ENCODE measurements around the gene ZDHHC1.

ZDHHC1 gene

DNA sequence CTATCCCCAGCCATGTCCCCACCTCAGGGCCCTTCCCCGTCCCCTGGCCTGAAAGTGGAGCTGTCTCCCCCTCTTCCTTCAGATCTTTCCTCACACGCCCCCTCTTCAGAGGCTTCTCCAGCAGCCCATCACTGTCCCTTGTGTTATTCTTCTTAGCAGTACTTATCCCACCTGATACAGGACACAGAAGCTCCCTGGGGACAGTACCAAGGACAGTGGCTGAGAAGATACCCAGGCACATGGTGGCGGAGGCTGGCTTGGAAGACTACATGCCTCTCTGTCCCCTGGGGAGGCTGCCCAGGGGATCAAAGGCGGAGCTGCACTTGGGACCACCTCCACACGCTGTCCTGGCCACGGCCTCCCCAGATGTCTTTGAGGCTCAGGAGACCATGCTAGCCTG, 38.6 kb upstream of the ZDHHC1 start:
- TF ChIP-seq, protein P1, sequence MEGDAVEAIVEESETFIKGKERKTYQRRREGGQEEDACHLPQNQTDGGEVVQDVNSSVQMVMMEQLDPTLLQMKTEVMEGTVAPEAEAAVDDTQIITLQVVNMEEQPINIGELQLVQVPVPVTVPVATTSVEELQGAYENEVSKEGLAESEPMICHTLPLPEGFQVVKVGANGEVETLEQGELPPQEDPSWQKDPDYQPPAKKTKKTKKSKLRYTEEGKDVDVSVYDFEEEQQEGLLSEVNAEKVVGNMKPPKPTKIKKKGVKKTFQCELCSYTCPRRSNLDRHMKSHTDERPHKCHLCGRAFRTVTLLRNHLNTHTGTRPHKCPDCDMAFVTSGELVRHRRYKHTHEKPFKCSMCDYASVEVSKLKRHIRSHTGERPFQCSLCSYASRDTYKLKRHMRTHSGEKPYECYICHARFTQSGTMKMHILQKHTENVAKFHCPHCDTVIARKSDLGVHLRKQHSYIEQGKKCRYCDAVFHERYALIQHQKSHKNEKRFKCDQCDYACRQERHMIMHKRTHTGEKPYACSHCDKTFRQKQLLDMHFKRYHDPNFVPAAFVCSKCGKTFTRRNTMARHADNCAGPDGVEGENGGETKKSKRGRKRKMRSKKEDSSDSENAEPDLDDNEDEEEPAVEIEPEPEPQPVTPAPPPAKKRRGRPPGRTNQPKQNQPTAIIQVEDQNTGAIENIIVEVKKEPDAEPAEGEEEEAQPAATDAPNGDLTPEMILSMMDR (IDR thresholded peaks at IDR 0.05; ENCODE audit: insufficient read depth, low read length) = no peak
- TF ChIP-seq, protein P2, sequence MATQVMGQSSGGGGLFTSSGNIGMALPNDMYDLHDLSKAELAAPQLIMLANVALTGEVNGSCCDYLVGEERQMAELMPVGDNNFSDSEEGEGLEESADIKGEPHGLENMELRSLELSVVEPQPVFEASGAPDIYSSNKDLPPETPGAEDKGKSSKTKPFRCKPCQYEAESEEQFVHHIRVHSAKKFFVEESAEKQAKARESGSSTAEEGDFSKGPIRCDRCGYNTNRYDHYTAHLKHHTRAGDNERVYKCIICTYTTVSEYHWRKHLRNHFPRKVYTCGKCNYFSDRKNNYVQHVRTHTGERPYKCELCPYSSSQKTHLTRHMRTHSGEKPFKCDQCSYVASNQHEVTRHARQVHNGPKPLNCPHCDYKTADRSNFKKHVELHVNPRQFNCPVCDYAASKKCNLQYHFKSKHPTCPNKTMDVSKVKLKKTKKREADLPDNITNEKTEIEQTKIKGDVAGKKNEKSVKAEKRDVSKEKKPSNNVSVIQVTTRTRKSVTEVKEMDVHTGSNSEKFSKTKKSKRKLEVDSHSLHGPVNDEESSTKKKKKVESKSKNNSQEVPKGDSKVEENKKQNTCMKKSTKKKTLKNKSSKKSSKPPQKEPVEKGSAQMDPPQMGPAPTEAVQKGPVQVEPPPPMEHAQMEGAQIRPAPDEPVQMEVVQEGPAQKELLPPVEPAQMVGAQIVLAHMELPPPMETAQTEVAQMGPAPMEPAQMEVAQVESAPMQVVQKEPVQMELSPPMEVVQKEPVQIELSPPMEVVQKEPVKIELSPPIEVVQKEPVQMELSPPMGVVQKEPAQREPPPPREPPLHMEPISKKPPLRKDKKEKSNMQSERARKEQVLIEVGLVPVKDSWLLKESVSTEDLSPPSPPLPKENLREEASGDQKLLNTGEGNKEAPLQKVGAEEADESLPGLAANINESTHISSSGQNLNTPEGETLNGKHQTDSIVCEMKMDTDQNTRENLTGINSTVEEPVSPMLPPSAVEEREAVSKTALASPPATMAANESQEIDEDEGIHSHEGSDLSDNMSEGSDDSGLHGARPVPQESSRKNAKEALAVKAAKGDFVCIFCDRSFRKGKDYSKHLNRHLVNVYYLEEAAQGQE (IDR thresholded peaks at IDR 0.05; ENCODE audit: insufficient replicate concordance, low read depth) = peak; percentile 59
- Histone ChIP-seq H3K27ac (replicated peaks) (no peak overlapping the region), H3K27me3 (ENCODE audit: insufficient read depth, poor library complexity, severe bottlenecking) (no peaks in the 10 kb centered on the region), H3K4me3 (replicated peaks; ENCODE audit: insufficient read depth, low read length) (no peak overlapping the region)
- no peak for DNase-seq (ENCODE audit: low read depth in 1 of 2, low spot score in 1 of 2)

DNA sequence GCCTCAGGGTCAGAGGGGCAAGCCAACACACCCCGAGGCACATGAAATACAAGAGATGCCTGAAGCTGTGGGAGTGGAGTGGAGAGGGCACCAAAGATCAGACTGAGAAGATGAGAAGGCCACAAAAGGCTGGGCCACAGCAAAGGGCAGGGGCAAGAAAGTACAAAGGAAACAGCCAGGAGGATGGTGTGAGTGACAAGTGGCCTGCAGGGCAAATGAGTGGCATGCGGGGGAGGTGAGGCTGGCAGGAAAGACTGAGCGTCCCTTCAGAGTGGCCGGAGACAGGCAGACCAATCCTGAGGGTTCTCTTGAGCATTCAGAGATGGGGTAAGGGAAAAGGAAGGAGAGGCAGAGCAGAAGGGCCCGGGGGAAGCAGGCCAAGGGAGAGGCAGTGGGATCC, 37.8 kb upstream of the ZDHHC1 start:
- TF ChIP-seq SPI1 (IDR thresholded peaks at IDR 0.05; ENCODE audit: borderline replicate concordance, low read depth) = no peak
- TF ChIP-seq, protein P1 (IDR thresholded peaks at IDR 0.05; ENCODE audit: insufficient read depth, low read length) = no peak
- TF ChIP-seq, protein P2 (IDR thresholded peaks at IDR 0.05; ENCODE audit: insufficient replicate concordance, low read depth) = no peak
- DNase-seq (ENCODE audit: low read depth in 1 of 2, low spot score in 1 of 2) = no peak
- H3K27me3 ChIP-seq (ENCODE audit: insufficient read depth, poor library complexity, severe bottlenecking) = no peaks in the 10 kb centered on the region
- no peak overlapping the region for H3K27ac ChIP-seq (replicated peaks)
- H3K4me3 ChIP-seq (replicated peaks; ENCODE audit: insufficient read depth, low read length) = no peak overlapping the region

DNA sequence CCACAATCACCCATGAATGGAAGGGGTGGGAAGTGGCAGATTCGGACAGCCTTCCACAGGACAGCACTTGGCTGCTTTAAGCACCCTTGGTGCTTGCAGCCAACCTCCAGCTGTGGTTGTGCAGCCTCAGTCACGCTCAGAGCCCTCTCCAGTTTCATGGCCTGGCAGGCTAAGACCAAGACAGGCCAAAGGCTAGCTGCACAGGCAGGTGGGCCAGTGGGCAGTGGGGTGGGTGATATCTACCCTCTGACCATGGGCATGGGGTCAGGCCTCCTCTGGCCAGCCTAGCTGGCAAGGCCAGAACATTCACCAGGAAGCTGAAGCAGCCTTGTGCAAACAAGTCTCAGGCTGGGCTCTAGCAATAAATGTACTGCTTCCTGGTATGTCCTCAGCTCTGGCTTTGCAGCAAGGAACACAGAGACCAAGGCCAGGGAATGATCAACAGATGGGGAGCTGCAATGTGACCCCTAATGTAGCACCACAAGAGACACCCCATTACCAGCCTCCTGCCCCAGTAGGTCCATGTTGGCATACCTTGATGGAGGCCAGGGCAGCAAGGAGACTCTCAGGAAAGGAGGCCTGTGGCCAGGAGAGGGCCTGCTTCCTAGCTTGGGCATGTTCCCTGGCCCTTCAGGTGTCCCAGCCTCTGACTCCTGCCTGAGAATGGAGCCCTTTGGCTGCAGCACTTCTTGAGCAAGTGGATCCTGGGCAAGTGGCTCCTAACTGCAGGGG, 35.6 kb upstream of the ZDHHC1 start:
- Histone ChIP-seq H3K4me3 (replicated peaks; ENCODE audit: insufficient read depth, low read length) (no peak overlapping the region), H3K27me3 (ENCODE audit: insufficient read depth, poor library complexity, severe bottlenecking) (no peaks in the 10 kb centered on the region), H3K27ac (replicated peaks) (no peak overlapping the region)
- no peak for TF ChIP-seq POLR2AphosphoS5 (IDR thresholded peaks at IDR 0.05; ENCODE audit: low read depth)
- DNase-seq (ENCODE audit: low read depth in 1 of 2, low spot score in 1 of 2) = no peak

DNA sequence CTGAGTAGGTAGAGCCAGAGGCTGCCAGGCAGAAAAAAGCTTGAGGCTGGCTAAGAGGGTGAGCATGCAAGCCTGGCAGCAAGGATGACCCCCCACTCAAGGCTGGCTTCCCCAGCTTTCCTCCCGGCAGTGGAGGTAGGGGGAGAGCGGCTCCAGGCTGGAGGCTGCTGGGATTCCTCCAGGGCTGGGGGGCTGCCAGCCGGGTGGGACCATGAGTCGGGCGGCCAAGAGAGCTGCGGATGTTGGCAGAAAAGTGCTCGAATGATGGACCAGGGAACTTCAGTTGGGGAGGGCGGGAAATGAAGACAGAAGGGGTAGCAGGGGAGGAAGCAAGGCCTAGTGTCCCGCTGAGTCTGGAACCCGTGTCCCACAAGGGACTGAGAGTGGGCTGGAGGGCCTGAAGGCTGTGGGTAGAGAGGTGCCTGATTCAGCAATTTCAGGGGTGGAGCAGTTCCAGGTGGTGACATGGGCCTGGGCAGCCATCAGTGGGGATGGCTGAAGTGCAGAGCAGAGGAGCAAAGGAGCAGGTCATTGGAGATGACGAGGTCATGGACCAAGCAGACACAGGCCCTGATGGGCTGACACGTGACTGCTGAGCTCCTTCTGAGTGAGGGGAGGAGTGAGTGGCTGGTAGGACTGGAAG, 34.9 kb upstream of the ZDHHC1 start:
- H3K27ac ChIP-seq (replicated peaks) = no peak overlapping the region
- DNase-seq (ENCODE audit: low read depth in 1 of 2, low spot score in 1 of 2) = no peak
- H3K27me3 ChIP-seq (ENCODE audit: insufficient read depth, poor library complexity, severe bottlenecking) = no peaks in the 10 kb centered on the region
- TF ChIP-seq, protein P2 (IDR thresholded peaks at IDR 0.05; ENCODE audit: insufficient replicate concordance, low read depth) = no peak
- TF ChIP-seq SPI1 (IDR thresholded peaks at IDR 0.05; ENCODE audit: borderline replicate concordance, low read depth) (no peak), GABPA (IDR thresholded peaks at IDR 0.05; ENCODE audit: low read depth) (no peak), POLR2AphosphoS5 (IDR thresholded peaks at IDR 0.05; ENCODE audit: low read depth) (no peak)
- TF ChIP-seq, protein P1 (IDR thresholded peaks at IDR 0.05; ENCODE audit: insufficient read depth, low read length) = no peak
- no peak overlapping the region for H3K4me3 ChIP-seq (replicated peaks; ENCODE audit: insufficient read depth, low read length)
